Mucosa of stomach (tissue), 1 donor: Measurements from ENCODE around the gene PARP8.
"Not testable (repeated sequence)": the region's sequence is repeated elsewhere in the genome, so short reads cannot be mapped to it uniquely, and the experiment has no call there.

Source experiments
- H3K27me3 ChIP-seq: one replicate; pipeline ENCODE4 v1.7.0; 2013; ENCODE audit warnings: mild to moderate bottlenecking, low read length; ENCODE audit not compliant: control insufficient read depth, insufficient read depth
- H3K36me3 ChIP-seq: one replicate; pipeline ENCODE4 v1.7.0; 2013; ENCODE audit warnings: low read length; ENCODE audit not compliant: control insufficient read depth, insufficient read depth
- H3K4me1 ChIP-seq: one replicate; pipeline ENCODE4 v1.7.0; 2013; ENCODE audit warnings: mild to moderate bottlenecking, low read length; ENCODE audit not compliant: control insufficient read depth, insufficient read depth
- H3K4me3 ChIP-seq: one replicate; pipeline ENCODE4 v1.7.0; 2013; ENCODE audit warnings: low read length
- H3K9ac ChIP-seq: one replicate; pipeline ENCODE4 v1.7.0; 2013; ENCODE audit warnings: mild to moderate bottlenecking, low read length, moderate library complexity
- H3K9me3 ChIP-seq: one replicate; pipeline ENCODE4 v1.7.0; 2013; ENCODE audit warnings: mild to moderate bottlenecking, low read length, moderate library complexity; ENCODE audit not compliant: control insufficient read depth
- donor health status: Pancreatic carcinoma.

PARP8 gene

DNA sequence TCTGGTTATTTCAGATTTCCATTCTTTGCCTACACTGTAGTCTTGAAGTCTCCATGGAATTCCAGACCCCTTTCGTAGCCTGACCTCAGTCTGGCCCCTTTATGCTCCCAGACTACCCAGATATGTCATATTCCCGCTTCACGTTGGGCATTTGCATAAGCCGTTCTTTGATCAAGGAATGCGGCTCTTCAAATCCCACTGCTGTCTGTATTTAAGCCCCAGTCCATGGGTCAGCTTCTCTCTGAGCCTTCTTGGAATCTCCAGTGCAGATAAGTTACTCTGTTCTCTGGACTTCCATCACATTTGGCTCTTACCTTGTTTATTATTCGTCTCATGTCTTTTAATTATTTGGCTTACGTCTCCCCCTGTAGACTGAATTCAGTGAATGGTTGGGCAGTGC lies 97.4 kb downstream of the PARP8 start:
- H3K4me3 ChIP-seq: no peak overlapping the region
- no peaks in the 10 kb centered on the region for H3K9me3 ChIP-seq
- no peaks in the 10 kb centered on the region for H3K27me3 ChIP-seq
- H3K9ac ChIP-seq: no peak overlapping the region
- no peaks in the 10 kb centered on the region for H3K4me1 ChIP-seq
- no peaks in the 10 kb centered on the region for H3K36me3 ChIP-seq

- no peaks in the 10 kb centered on the region for H3K36me3 ChIP-seq
- H3K9ac ChIP-seq: no peak overlapping the region
- H3K4me3 ChIP-seq: no peak overlapping the region
- H3K4me1 ChIP-seq: no peaks in the 10 kb centered on the region
- H3K9me3 ChIP-seq: no peaks in the 10 kb centered on the region
- no peaks in the 10 kb centered on the region for H3K27me3 ChIP-seq
Observed at GRCh38 chr5:50766042-50766441, 99.6 kb downstream of the PARP8 start.

DNA sequence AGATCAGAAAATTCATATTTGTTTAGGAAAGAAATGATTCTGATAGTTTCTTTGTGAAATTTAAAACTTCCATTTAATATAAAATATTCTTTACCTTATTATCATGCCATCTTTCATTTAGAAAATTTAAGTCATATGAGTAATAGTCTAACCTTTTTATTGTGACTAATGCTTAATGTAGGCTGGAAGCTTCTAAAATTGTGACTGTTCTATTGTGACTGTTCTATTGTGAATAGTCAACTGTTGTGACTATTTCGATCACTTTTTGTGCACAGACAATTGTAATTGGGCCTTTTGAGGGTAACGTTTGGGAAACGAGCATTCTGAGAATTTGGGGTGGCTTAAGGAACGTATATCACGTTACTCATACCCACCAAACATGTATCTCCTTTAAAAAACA lies 100.0 kb downstream of the PARP8 start:
- Histone ChIP-seq H3K27me3 (no peaks in the 10 kb centered on the region), H3K4me3 (no peak overlapping the region), H3K9ac (no peak overlapping the region), H3K4me1 (no peaks in the 10 kb centered on the region), H3K36me3 (no peaks in the 10 kb centered on the region), H3K9me3 (no peaks in the 10 kb centered on the region)

DNA sequence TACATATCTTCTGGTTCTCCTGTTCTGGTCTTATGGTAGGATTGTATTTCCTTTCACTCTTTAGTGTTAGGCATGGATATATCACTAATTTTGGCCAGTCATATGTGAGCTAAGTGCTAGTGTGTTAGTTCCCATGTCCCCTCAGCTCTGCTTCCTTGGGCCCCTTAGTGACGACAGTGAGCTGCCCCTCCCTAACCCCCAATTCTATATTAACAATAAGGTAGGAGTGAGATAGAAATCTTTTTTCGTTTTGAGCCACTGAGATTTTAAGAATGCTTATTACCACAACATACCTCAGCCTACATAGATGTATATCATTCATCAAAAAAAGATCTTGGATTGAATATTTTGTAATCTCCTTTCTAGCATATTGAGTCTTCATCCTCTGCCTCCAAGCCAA lies 100.5 kb downstream of the PARP8 start:
- Histone ChIP-seq H3K36me3 (no peaks in the 10 kb centered on the region), H3K4me1 (no peaks in the 10 kb centered on the region), H3K9me3 (no peaks in the 10 kb centered on the region), H3K9ac (no peak overlapping the region), H3K4me3 (no peak overlapping the region), H3K27me3 (no peaks in the 10 kb centered on the region)

DNA sequence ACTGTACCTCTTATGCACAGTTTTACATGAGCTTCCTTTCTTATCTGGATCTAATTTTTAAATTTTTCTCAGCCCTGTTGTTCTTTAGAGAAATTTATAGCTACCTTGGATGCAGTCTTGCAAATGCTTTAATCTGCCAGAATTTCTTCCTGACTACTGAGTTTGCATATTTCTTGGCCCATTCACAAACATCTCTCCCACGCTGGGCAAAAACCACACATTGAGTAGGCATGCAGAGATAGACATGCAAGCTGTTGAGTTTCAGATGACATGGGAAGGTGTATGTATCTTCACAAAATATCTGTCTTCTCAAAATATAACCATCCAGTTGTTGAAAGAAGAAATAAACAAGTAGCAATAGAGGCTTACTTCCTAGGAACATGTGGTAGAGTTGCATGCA lies 101.2 kb downstream of the PARP8 start:
- Histone ChIP-seq H3K4me3 (no peak overlapping the region), H3K36me3 (no peaks in the 10 kb centered on the region), H3K9me3 (no peaks in the 10 kb centered on the region), H3K9ac (no peak overlapping the region), H3K27me3 (no peaks in the 10 kb centered on the region), H3K4me1 (no peaks in the 10 kb centered on the region)

DNA sequence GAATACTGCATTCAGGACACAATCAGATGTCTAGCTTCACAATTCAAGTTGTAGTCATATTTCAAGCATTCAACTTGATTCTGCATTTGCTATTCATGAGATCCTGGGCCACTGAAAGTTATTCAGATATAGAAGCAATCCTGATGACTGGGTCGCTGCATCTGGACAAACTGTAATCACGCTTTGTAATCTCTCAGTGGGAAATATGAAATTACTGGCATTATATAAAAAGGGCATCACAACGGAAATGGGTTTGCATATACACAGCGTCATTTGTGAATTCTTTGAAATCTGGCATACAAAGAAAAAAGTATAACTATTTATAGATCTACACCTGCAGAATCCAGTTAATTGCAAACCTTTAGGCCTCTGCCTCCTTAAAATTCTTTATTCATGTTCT lies 102.2 kb downstream of the PARP8 start:
- Histone ChIP-seq H3K9ac (no peak overlapping the region), H3K27me3 (no peaks in the 10 kb centered on the region), H3K9me3 (no peaks in the 10 kb centered on the region), H3K4me1 (no peaks in the 10 kb centered on the region), H3K4me3 (no peak overlapping the region), H3K36me3 (no peaks in the 10 kb centered on the region)

DNA sequence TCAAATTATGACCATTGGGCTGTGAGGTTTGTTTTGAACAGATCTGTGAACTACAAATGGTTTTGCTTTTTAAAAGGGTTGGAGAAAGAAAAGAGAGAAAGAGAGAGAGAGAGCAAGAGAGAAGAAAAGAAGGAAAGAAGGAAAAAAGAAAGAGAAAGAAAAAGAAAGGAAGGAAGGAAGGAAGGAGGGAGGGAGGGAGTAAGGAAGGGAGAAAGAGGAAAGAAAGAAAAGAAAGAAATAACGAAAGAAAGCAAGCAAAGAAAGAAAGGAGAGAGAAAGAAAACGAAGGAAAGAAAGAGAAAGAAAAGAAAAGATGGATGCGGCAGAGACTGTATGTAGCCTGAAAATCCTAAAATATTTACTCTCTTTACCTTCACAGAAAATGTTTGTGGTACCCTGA lies 104.0 kb downstream of the PARP8 start:
- no peaks in the 10 kb centered on the region for H3K9me3 ChIP-seq
- no peaks in the 10 kb centered on the region for H3K27me3 ChIP-seq
- H3K9ac ChIP-seq: no peak overlapping the region
- no peaks in the 10 kb centered on the region for H3K4me1 ChIP-seq
- no peak overlapping the region for H3K4me3 ChIP-seq
- no peaks in the 10 kb centered on the region for H3K36me3 ChIP-seq

DNA sequence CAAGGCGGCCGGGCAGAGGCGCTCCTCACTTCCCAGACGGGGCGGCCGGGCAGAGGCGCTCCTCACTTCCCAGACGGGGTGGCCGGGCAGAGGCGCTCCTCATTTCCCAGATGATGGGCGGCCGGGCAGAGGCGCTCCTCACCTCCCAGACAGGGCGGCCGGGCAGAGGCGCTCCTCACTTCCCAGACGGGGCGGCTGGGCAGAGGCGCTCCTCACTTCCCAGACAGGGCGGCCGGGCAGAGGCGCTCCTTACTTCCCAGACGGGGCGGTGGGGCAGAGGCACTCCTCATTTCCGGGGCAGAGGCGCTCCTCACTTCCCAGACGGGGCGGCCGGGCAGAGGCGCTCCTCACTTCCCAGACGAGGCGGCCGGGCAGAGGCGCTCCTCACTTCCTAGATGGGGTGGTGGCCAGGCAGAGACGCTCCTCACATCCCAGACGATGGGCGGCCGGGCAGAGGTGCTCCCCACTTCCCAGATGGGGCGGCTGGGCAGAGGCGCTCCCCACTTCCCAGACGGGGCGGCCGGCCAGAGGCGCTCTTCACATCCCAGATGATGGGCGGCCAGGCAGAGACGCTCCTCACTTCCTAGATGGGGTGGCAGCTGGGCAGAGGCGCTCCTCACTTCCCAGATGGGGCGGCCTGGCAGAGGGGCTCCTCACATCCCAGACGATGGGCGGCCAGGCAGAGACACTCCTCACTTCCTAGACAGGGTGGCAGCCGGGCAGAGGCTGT lies 108.2 kb downstream of the PARP8 start:
- not testable (repeated sequence) for H3K4me1 ChIP-seq, H3K36me3 ChIP-seq, H3K9ac ChIP-seq, H3K27me3 ChIP-seq, H3K4me3 ChIP-seq, H3K9me3 ChIP-seq

GRCh38 chr5:50786073-50786472 lies 119.6 kb downstream of the PARP8 start:
- Histone ChIP-seq H3K9ac (no peak overlapping the region), H3K4me3 (no peak overlapping the region), H3K36me3 (peaks cover 5% of the 10 kb centered on the region), H3K4me1 (no peaks in the 10 kb centered on the region), H3K9me3 (no peaks in the 10 kb centered on the region), H3K27me3 (no peaks in the 10 kb centered on the region)

- Histone ChIP-seq H3K9me3 (no peaks in the 10 kb centered on the region), H3K4me3 (no peak overlapping the region), H3K4me1 (no peaks in the 10 kb centered on the region), H3K27me3 (no peaks in the 10 kb centered on the region), H3K9ac (no peak overlapping the region), H3K36me3 (peaks cover 5% of the 10 kb centered on the region)
Observed at GRCh38 chr5:50791813-50792212, 125.4 kb downstream of the PARP8 start.

GRCh38 chr5:50792843-50793242 lies 126.4 kb downstream of the PARP8 start:
- Histone ChIP-seq H3K4me3 (no peak overlapping the region), H3K27me3 (no peaks in the 10 kb centered on the region), H3K9ac (no peak overlapping the region), H3K9me3 (no peaks in the 10 kb centered on the region), H3K36me3 (peaks cover 5% of the 10 kb centered on the region), H3K4me1 (no peaks in the 10 kb centered on the region)

- H3K9me3 ChIP-seq: no peaks in the 10 kb centered on the region
- H3K4me3 ChIP-seq: no peak overlapping the region
- no peaks in the 10 kb centered on the region for H3K4me1 ChIP-seq
- H3K9ac ChIP-seq: no peak overlapping the region
- H3K27me3 ChIP-seq: no peaks in the 10 kb centered on the region
- H3K36me3 ChIP-seq: no peaks in the 10 kb centered on the region
Observed at GRCh38 chr5:50794812-50795211, 128.4 kb downstream of the PARP8 start.

- Histone ChIP-seq H3K4me3 (no peak overlapping the region), H3K36me3 (no peaks in the 10 kb centered on the region), H3K9me3 (no peaks in the 10 kb centered on the region), H3K9ac (no peak overlapping the region), H3K4me1 (no peaks in the 10 kb centered on the region), H3K27me3 (no peaks in the 10 kb centered on the region)
Observed at GRCh38 chr5:50798002-50798401, 131.6 kb downstream of the PARP8 start.
